Thyroid gland (tissue), 4 donors: Measurements from ENCODE around the gene EXOC3L1.

Source experiments
- POLR2A ChIP-seq, 2 donors: fragments of 450-650 bp; IDR thresholded peaks; one replicate each; pipeline ENCODE4 v1.6.1; 2017; ENCODE audit warnings: antibody characterized with exemption in 2 of 2, mild to moderate bottlenecking in 2 of 2, moderate library complexity in 1 of 2
- TF ChIP-seq, protein P1 (sequence below), 6 experiments: fragments of 200-600 bp in 3 of 6; fragments of 450-650 bp in 3 of 6; sonication (generic) in 3 of 6; IDR thresholded peaks; one replicate each; pipeline ENCODE4 v1.5.1; 2016 to 2019; ENCODE audit warnings: antibody characterized with exemption in 6 of 6, mild to moderate bottlenecking in 2 of 6, inconsistent platforms in 1 of 6, moderate library complexity in 1 of 6

DNA sequence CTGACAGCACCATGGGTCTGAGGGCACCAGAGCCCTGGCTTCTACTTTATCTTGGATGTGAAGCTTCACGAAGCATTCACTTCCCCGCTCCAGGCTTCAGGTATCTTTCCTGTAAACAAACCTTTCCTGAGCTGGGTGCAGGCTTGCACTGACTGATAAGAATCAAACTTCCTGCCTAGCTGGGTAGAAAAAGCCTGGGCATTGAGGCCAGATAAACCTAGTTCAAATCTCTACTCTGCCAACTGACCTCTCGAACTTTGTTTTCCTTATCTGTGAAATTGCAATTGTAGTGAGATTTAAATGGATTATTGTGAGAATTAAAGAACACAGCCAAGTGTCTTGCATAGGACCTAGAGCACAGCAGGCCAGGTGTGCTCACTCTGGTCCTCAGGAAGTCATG, 34.1 kb upstream of the EXOC3L1 start:
- no peak for TF ChIP-seq POLR2A (IDR thresholded peaks at IDR 0.05)
- TF ChIP-seq, protein P1, sequence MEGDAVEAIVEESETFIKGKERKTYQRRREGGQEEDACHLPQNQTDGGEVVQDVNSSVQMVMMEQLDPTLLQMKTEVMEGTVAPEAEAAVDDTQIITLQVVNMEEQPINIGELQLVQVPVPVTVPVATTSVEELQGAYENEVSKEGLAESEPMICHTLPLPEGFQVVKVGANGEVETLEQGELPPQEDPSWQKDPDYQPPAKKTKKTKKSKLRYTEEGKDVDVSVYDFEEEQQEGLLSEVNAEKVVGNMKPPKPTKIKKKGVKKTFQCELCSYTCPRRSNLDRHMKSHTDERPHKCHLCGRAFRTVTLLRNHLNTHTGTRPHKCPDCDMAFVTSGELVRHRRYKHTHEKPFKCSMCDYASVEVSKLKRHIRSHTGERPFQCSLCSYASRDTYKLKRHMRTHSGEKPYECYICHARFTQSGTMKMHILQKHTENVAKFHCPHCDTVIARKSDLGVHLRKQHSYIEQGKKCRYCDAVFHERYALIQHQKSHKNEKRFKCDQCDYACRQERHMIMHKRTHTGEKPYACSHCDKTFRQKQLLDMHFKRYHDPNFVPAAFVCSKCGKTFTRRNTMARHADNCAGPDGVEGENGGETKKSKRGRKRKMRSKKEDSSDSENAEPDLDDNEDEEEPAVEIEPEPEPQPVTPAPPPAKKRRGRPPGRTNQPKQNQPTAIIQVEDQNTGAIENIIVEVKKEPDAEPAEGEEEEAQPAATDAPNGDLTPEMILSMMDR (IDR thresholded peaks at IDR 0.05) = no peak
